Activated naive CD8-positive, alpha-beta T cell treated with anti-CD3 and anti-CD28 coated beads, Interleukin-2, amount 10 ng/mL, durations not matched to agents 7 days and 5 days (primary cell): ENCODE measurements around the gene PPP1R12A. TPM values are rescaled to one million over a fixed set of nuclear protein-coding genes. Genes with fewer than 3 reads are reported as not detected.

Experiments used
- ATAC-seq: fragments of 150-1000 bp; cut with Tn5 transposase; one replicate; pipeline ENCODE4 v1.10.0; 2021; ENCODE audit warnings: low read depth, moderate library complexity
- POLR2A ChIA-PET: fragments of 350-600 bp; sonication (Branson Sonifier 250); formaldehyde crosslinking; loops from one replicate; lab custom pipeline; 2021; ENCODE audit warnings: antibody characterized with exemption; lab: Charles Lee
- DNase-seq: peaks from one replicate; pipeline ENCODE4 v3.0.0; 2021
- H3K27ac Mint-ChIP-seq: one replicate; pipeline ENCODE4 v1.8.0; 2022; ENCODE audit warnings: mild to moderate bottlenecking, mixed read lengths
- H3K27me3 Mint-ChIP-seq: one replicate; pipeline ENCODE4 v1.8.0; 2022; ENCODE audit warnings: mild to moderate bottlenecking, moderate library complexity, mixed read lengths
- H3K36me3 Mint-ChIP-seq: one replicate; pipeline ENCODE4 v1.8.0; 2021; ENCODE audit warnings: mild to moderate bottlenecking, mixed read lengths
- H3K4me1 Mint-ChIP-seq: one replicate; pipeline ENCODE4 v1.8.0; 2021; ENCODE audit warnings: mixed read lengths
- H3K4me3 Mint-ChIP-seq: one replicate; pipeline ENCODE4 v1.8.0; 2022; ENCODE audit warnings: mild to moderate bottlenecking, moderate library complexity, mixed read lengths
- H3K9me3 Mint-ChIP-seq: one replicate; pipeline ENCODE4 v1.8.0; 2021; ENCODE audit warnings: mixed read lengths
- total RNA-seq, 2 experiments: library from RNA; stranded (reverse); gene quantifications; one replicate each; pipeline ENCODE4 v1.2.3, GENCODE V29; 2021

PPP1R12A gene
- total RNA-seq, 2 experiments from 2014 or later: 100 to 111 TPM

DNA sequence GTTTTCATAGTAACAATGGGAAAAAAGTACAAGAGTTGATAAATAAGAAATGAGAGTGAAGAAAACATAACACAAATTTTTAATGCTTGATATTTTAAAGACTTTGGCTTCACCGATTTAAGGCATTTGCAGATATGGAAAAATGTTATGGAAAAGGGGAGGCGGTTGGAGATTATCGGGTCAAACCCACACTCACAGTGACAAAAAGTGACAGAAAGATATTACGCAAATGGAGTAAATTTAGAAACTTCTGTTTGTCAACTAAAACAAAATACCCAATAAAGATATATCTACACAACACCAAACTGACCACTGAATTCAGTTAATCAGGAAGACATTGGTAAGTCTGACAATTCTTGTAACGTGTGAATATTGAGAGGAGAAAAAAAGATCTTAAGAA, 2.5 kb downstream of the PPP1R12A start:
- POLR2A ChIA-PET: no interaction called here
- H3K36me3 Mint-ChIP-seq: no peaks in the 10 kb centered on the region
- H3K9me3 Mint-ChIP-seq: no peaks in the 10 kb centered on the region
- H3K27ac Mint-ChIP-seq: no peak overlapping the region
- ATAC-seq (no peak), DNase-seq (no peak)
- H3K4me1 Mint-ChIP-seq: peaks cover 44% of the 10 kb centered on the region
- no peaks in the 10 kb centered on the region for H3K27me3 Mint-ChIP-seq
- H3K4me3 Mint-ChIP-seq: peak overlapping the region; percentile 93

DNA sequence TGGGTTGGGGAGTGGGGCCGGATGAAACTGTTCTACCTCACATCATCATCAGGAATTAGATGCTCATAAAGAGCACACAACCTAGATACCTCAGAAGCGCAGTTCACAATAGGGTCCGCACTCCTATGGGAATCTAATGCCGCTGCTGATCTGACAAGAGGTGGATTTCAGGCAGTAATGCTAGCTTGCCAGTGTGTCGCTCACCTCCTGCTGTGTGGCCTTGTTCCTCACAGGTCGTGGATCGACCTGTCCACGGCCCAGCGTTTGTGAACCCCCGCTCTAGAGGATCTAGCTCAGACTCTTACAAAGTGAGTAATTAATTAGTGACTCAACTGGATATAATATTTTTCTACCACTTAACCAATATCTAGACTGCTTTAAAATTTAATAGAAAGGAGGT, 5.8 kb downstream of the PPP1R12A start:
- Mint-ChIP-seq H3K4me3 (no peak overlapping the region), H3K27ac (no peak overlapping the region), H3K36me3 (no peaks in the 10 kb centered on the region), H3K9me3 (no peaks in the 10 kb centered on the region), H3K4me1 (peaks cover 34% of the 10 kb centered on the region), H3K27me3 (no peaks in the 10 kb centered on the region)
- POLR2A ChIA-PET: no interaction called here
- ATAC-seq (no peak), DNase-seq (no peak)

GRCh38 chr12:79927772-79928474, 7.0 kb downstream of the PPP1R12A start:
- peaks cover 34% of the 10 kb centered on the region for H3K4me1 Mint-ChIP-seq
- H3K9me3 Mint-ChIP-seq: no peaks in the 10 kb centered on the region
- H3K4me3 Mint-ChIP-seq: peak overlapping the region; percentile 32
- H3K27ac Mint-ChIP-seq: peak overlapping the region; percentile 28
- POLR2A ChIA-PET: no interaction called here
- peak; percentile 98 for ATAC-seq
- no peak for DNase-seq
- no peaks in the 10 kb centered on the region for H3K27me3 Mint-ChIP-seq
- H3K36me3 Mint-ChIP-seq: no peaks in the 10 kb centered on the region

DNA sequence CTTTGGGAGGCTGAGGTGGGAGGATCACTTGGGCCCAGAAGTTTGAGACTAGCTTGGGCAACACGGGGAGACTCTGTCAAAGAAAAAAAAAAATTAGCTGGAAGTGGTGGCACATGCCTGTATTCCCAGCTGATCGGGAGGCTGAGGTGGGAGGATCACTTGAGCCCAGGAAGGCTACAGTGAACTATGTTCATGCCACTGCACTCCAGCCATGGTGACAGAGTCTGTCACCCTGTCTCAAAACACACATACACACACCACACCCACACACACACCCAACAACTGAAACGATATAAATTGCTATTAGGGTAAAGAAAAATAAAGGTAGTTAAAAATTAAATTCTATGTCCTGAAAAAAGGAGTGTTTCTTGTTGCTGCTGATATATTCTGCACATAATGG, 7.9 kb downstream of the PPP1R12A start:
- H3K36me3 Mint-ChIP-seq: peaks cover 4% of the 10 kb centered on the region
- no peak for DNase-seq
- peaks cover 29% of the 10 kb centered on the region for H3K4me1 Mint-ChIP-seq
- no peak overlapping the region for H3K27ac Mint-ChIP-seq
- H3K4me3 Mint-ChIP-seq: no peak overlapping the region
- ATAC-seq: no peak
- POLR2A ChIA-PET: no interaction called here
- H3K9me3 Mint-ChIP-seq: no peaks in the 10 kb centered on the region
- no peaks in the 10 kb centered on the region for H3K27me3 Mint-ChIP-seq

GRCh38 chr12:79925492-79925891, 9.4 kb downstream of the PPP1R12A start:
- DNase-seq (no peak), ATAC-seq (no peak)
- POLR2A ChIA-PET: no interaction called here
- H3K9me3 Mint-ChIP-seq: no peaks in the 10 kb centered on the region
- H3K27me3 Mint-ChIP-seq: no peaks in the 10 kb centered on the region
- peaks cover 4% of the 10 kb centered on the region for H3K36me3 Mint-ChIP-seq
- H3K4me1 Mint-ChIP-seq: peaks cover 25% of the 10 kb centered on the region
- no peak overlapping the region for H3K4me3 Mint-ChIP-seq
- no peak overlapping the region for H3K27ac Mint-ChIP-seq

DNA sequence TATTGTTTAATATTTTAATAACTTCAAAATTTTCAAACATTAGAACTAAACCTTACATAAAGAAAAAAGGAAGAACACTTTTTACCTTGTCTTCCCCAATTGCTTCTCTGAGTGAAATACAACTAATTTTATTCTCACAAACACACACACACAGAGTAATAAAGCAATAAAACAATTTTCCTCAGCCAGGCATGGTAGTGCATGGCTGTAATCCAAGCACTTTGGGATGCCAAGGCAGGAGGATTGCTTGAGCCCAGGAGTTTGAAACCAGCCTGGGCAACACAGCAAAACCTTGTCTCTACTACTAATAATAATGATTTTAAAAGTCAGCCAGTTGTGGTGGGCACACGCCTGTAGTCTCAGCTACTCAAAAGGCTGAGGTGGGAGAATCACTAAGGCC, 13.1 kb downstream of the PPP1R12A start:
- no peak for DNase-seq
- POLR2A ChIA-PET: no interaction called here
- ATAC-seq: no peak
- peaks cover 4% of the 10 kb centered on the region for H3K36me3 Mint-ChIP-seq
- no peaks in the 10 kb centered on the region for H3K27me3 Mint-ChIP-seq
- no peak overlapping the region for H3K4me3 Mint-ChIP-seq
- H3K9me3 Mint-ChIP-seq: no peaks in the 10 kb centered on the region
- H3K27ac Mint-ChIP-seq: no peak overlapping the region
- peaks cover 13% of the 10 kb centered on the region for H3K4me1 Mint-ChIP-seq

DNA sequence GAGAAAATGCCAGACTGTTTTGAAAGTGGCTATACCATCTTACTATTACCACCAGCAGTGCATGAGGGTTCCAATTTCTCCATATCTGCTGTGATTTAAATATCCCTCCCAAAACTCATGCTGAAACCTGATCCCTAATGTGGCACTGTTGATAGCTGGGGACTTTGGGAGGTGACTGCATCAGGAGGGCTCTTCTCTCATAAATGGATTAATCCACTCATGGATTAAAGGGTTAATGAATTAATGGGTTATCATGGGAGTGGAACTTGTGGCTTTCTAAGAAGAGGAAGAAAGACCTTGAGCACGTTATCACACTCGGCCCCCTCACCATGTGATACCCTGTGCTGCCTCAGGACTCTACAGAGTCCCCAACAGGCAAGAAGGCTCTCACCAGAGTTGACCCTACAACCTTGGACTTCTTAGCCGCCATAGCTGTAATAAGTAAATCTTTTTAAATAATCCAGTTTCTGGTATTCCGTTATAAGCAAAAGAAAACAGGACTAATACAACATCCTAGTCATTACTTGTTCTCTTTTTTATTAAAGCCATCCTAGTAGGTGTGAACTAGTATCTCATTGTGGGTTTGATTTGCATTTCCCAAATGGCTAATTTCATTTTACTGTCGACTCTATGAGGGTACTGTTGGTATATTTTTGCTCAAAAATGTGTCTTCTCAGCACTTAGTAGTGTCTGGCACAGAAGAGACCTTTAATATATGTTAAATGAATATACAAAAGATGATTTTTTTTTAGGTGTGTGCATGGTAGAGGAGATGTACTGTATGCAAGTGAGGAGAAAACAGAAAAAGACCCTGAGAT, 14.3 kb downstream of the PPP1R12A start:
- Mint-ChIP-seq H3K4me1 (peaks cover 22% of the 10 kb centered on the region), H3K9me3 (no peaks in the 10 kb centered on the region), H3K4me3 (no peak overlapping the region), H3K27me3 (no peaks in the 10 kb centered on the region), H3K36me3 (peaks cover 4% of the 10 kb centered on the region), H3K27ac (no peak overlapping the region)
- ATAC-seq (no peak), DNase-seq (no peak)
- POLR2A ChIA-PET: no interaction called here

- H3K27me3 Mint-ChIP-seq: no peaks in the 10 kb centered on the region
- peaks cover 22% of the 10 kb centered on the region for H3K4me1 Mint-ChIP-seq
- no peak for DNase-seq
- no peak overlapping the region for H3K4me3 Mint-ChIP-seq
- no peaks in the 10 kb centered on the region for H3K9me3 Mint-ChIP-seq
- POLR2A ChIA-PET: interaction anchor here (1.1 kb wide), 1 partner anchor 16 kb away, joined by 3 read pairs; no protein-coding TSS in a partner anchor
- H3K27ac Mint-ChIP-seq: no peak overlapping the region
- H3K36me3 Mint-ChIP-seq: peaks cover 4% of the 10 kb centered on the region
- no peak for ATAC-seq
Observed at GRCh38 chr12:79919762-79920161, 15.1 kb downstream of the PPP1R12A start.

DNA sequence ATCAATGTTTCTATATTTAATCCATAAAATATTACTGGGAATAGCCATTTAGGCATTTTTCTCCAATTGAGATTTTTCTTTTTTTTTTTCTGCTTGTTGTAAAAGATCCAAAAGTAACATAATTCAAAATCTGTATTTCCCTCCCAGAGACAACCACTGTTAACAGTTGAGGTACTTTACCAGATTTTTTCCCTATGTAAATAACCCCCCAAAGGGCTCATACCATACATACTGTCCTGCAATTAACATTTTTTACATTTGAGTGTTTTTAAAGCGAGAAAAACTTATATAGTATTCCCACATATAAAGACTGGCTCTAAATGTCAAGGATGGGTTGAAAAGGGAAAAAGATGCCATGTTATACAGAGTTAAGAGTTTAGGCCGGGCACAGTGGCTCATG, 18.1 kb downstream of the PPP1R12A start:
- no peak overlapping the region for H3K27ac Mint-ChIP-seq
- H3K4me3 Mint-ChIP-seq: no peak overlapping the region
- POLR2A ChIA-PET: no interaction called here
- no peaks in the 10 kb centered on the region for H3K9me3 Mint-ChIP-seq
- H3K4me1 Mint-ChIP-seq: peaks cover 27% of the 10 kb centered on the region
- no peaks in the 10 kb centered on the region for H3K36me3 Mint-ChIP-seq
- DNase-seq (no peak), ATAC-seq (no peak)
- H3K27me3 Mint-ChIP-seq: no peaks in the 10 kb centered on the region

DNA sequence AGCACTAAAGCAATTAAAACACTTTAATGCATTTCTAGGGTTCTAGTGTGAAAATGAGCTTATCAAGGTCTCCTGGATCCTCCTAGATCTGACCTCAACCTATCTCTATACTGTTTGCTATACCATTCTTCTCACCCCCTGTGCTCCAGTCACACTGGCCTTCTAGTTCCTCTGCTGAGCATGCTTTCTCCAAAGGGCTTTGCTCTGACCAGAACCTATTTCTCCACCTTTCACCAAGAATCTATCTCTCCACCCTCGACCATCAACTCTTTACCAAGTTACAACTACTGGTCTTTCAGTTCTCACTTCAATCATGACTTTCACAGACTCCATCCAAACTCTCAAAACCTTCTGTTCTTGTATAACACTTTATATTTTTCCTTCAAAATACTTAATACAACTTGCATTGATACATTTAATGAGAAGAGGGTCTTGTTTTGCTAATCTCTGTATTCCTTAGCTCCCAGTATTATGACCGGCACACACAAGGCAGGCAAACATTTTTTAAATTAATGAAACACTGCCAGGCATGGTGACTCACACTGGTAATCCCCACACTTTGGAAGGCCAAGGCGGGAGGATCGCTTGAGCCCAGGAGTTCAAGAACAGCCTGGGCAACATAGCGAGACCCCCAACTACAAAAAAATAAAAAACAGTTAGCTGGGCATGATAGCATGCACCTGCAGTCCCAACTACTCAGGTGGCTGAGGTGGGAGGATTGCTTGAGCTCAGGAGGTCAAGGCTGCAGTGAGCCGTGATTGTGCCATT, 22.8 kb downstream of the PPP1R12A start:
- no peak overlapping the region for H3K4me3 Mint-ChIP-seq
- no peak for DNase-seq
- H3K4me1 Mint-ChIP-seq: peaks cover 21% of the 10 kb centered on the region
- no peak for ATAC-seq
- H3K9me3 Mint-ChIP-seq: no peaks in the 10 kb centered on the region
- H3K36me3 Mint-ChIP-seq: no peaks in the 10 kb centered on the region
- no peaks in the 10 kb centered on the region for H3K27me3 Mint-ChIP-seq
- H3K27ac Mint-ChIP-seq: no peak overlapping the region
- POLR2A ChIA-PET: no interaction called here

DNA sequence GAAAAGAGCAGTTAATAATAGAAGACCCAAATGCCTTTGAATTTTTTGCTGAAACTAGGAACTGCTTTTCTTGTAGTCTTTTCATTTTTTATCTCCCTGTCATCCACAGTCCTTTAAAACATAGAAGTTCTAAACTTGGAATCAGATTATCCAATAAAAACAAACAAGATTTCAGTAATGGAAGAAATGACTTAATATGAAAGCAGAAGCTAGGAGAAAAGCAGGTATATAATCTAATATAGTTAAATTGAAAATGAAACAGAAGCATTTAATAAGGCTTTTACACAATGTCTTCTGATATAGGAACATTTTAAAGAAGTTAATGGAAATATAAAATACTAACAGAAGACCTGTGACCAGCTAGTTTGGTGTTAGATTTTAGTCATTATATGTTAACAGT, 26.5 kb downstream of the PPP1R12A start:
- ATAC-seq (no peak), DNase-seq (no peak)
- H3K9me3 Mint-ChIP-seq: no peaks in the 10 kb centered on the region
- H3K4me3 Mint-ChIP-seq: no peak overlapping the region
- POLR2A ChIA-PET: no interaction called here
- no peaks in the 10 kb centered on the region for H3K27me3 Mint-ChIP-seq
- no peaks in the 10 kb centered on the region for H3K36me3 Mint-ChIP-seq
- peaks cover 10% of the 10 kb centered on the region for H3K4me1 Mint-ChIP-seq
- no peak overlapping the region for H3K27ac Mint-ChIP-seq

DNA sequence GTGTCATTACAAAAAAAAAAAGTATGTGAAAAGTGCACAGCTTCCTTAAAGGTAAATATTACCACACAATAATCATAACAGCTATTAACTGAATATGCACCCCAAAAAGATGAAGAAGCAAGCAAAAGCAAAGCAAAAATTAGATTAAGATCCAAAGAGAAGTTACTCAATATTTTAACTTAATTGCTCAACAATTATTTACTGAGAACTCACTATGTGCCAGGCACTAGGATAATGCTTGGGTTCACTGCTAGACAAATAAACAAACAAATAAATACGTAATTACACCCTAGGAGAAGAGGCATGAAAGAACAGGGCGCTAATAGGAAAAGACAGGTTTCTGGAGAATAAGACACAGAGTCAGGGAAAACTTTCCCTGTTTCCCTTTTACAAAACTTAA, 33.4 kb downstream of the PPP1R12A start:
- Mint-ChIP-seq H3K27me3 (no peaks in the 10 kb centered on the region), H3K36me3 (peaks cover 12% of the 10 kb centered on the region), H3K9me3 (no peaks in the 10 kb centered on the region), H3K4me3 (no peak overlapping the region), H3K27ac (no peak overlapping the region), H3K4me1 (peaks cover 20% of the 10 kb centered on the region)
- POLR2A ChIA-PET: no interaction called here
- ATAC-seq (no peak), DNase-seq (no peak)

GRCh38 chr12:79900951-79901350, 33.9 kb downstream of the PPP1R12A start:
- no peak overlapping the region for H3K4me3 Mint-ChIP-seq

More at GRCh38 chr12:79900951-79901350, 33.9 kb downstream of the PPP1R12A start:
- DNase-seq (no peak), ATAC-seq (no peak)
- Mint-ChIP-seq H3K36me3 (peaks cover 12% of the 10 kb centered on the region), H3K27ac (no peak overlapping the region), H3K9me3 (no peaks in the 10 kb centered on the region), H3K27me3 (no peaks in the 10 kb centered on the region), H3K4me1 (peaks cover 20% of the 10 kb centered on the region)
- POLR2A ChIA-PET: no interaction called here
